Thyroid gland (tissue), 4 donors: ENCODE data around the gene TEX2. TPM values are rescaled to one million over a fixed set of nuclear protein-coding genes. Genes with fewer than 3 reads are reported as not detected.

Source experiments
- DNase-seq, 2 donors: peaks; one replicate each; pipeline ENCODE4 v3.0.0-alpha.2; 2019
- H3K27ac ChIP-seq, 3 donors: fragments of 200-600 bp; sonication (generic); 1 replicate in 2 of 3; 2 replicates in 1 of 3; pipeline ENCODE4 v1.5.1; 2016 to 2019; ENCODE audit warnings: mild to moderate bottlenecking in 1 of 3, moderate library complexity in 1 of 3
- H3K27me3 ChIP-seq: fragments of 200-600 bp; sonication (generic); one replicate; pipeline ENCODE4 v1.5.1; 2019
- H3K36me3 ChIP-seq, 2 donors: fragments of 200-600 bp; sonication (generic); one replicate each; pipeline ENCODE4 v1.5.1; 2016 to 2019
- H3K4me1 ChIP-seq, 2 donors: fragments of 200-600 bp; sonication (generic); one replicate each; pipeline ENCODE4 v1.5.1; 2017 to 2019
- H3K4me3 ChIP-seq, 3 donors: fragments of 200-600 bp; sonication (generic); replicated peaks in 1 of 3; 1 replicate in 2 of 3; 2 replicates in 1 of 3; pipeline ENCODE4 v1.5.1; 2016; ENCODE audit warnings: mild to moderate bottlenecking in 1 of 3
- H3K9me3 ChIP-seq: fragments of 200-600 bp; sonication (generic); one replicate; pipeline ENCODE4 v1.5.1; 2017
- POLR2A ChIP-seq, 2 donors: fragments of 450-650 bp; IDR thresholded peaks; one replicate each; pipeline ENCODE4 v1.6.1; 2017; ENCODE audit warnings: antibody characterized with exemption in 2 of 2, mild to moderate bottlenecking in 2 of 2, moderate library complexity in 1 of 2
- WGBS, 2 donors: methylation state at CpG; one replicate each; pipeline ENCODE4 v1.1.5; 2017; 5-methylcytosine and 5-hydroxymethylcytosine counted together
- intact Hi-C: fragments of 100-400 bp; cut with DNase I; formaldehyde crosslinking; loops from one replicate; pipeline ENCODE4 v1.15.1; 2023
- total RNA-seq, 4 donors: library from RNA; depleted of rRNA; stranded (reverse); fragments of >200 nt; gene quantifications; one replicate each; pipeline ENCODE4 v1.2.3, GENCODE V29; 2016
- TF ChIP-seq, protein P1 (sequence below), 6 experiments: fragments of 200-600 bp in 3 of 6; fragments of 450-650 bp in 3 of 6; sonication (generic) in 3 of 6; IDR thresholded peaks; one replicate each; pipeline ENCODE4 v1.5.1; 2016 to 2019; ENCODE audit warnings: antibody characterized with exemption in 6 of 6, mild to moderate bottlenecking in 2 of 6, inconsistent platforms in 1 of 6, moderate library complexity in 1 of 6

The TEX2 gene
- total RNA-seq, 4 donors from 2014 or later: 63.9 to 101 (median 71.7) TPM

DNA sequence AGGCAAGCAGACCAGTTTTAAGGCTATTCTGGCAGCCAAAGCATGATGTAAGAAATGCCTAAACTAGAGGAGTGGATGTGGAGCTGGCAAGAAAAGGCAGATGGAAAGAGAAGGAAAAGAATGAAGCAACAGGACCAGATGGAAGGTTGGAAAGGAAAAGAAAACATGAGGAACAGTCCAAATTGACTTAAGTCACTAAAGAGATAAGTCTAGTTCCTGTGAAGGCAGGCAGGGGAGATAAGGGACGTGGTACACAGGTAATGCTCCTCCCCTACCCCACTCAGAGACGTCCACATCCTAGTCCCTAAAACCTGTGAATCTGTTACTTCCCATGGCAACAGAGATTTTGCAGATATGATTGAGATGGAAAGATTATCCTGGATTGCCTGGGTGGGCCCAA is 43.5 kb downstream of the TEX2 start:
- intact Hi-C loops: no loop called here
- 88 to 94% methylated on average over 2 of the region's 2 CpGs for WGBS, 2 donors
- no peak for DNase-seq
- Histone ChIP-seq H3K27ac (no peak overlapping the region), H3K36me3 (no peaks in the 10 kb centered on the region), H3K27me3 (no peaks in the 10 kb centered on the region), H3K4me1 (peaks cover 50 to 55% of the 10 kb centered on the region in 2 donors), H3K9me3 (no peaks in the 10 kb centered on the region), H3K4me3 (no peak overlapping the region)
- TF ChIP-seq POLR2A (IDR thresholded peaks at IDR 0.05): no peak
- TF ChIP-seq, protein P1, sequence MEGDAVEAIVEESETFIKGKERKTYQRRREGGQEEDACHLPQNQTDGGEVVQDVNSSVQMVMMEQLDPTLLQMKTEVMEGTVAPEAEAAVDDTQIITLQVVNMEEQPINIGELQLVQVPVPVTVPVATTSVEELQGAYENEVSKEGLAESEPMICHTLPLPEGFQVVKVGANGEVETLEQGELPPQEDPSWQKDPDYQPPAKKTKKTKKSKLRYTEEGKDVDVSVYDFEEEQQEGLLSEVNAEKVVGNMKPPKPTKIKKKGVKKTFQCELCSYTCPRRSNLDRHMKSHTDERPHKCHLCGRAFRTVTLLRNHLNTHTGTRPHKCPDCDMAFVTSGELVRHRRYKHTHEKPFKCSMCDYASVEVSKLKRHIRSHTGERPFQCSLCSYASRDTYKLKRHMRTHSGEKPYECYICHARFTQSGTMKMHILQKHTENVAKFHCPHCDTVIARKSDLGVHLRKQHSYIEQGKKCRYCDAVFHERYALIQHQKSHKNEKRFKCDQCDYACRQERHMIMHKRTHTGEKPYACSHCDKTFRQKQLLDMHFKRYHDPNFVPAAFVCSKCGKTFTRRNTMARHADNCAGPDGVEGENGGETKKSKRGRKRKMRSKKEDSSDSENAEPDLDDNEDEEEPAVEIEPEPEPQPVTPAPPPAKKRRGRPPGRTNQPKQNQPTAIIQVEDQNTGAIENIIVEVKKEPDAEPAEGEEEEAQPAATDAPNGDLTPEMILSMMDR (IDR thresholded peaks at IDR 0.05): no peak

DNA sequence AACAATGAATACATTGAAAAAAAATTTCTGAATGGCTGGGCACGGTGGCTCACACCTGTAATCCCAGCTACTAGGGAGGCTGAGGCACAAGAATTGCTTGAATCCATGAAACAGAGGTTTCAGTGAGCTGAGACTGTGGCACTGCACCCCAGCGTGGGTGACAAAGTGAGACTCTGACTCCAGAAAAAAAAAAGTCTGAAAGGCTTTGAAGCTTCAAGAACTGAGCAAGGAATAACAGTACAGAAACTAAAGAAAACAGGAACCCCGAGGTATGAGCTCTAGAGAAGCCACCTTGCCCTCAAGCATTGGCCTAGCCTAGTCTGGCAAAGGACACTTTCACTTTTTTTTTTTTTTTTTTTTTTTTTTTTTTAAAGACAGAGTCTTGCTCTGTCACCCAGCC is 45.0 kb downstream of the TEX2 start:
- intact Hi-C loops: no loop called here
- Histone ChIP-seq H3K27me3 (no peaks in the 10 kb centered on the region), H3K9me3 (no peaks in the 10 kb centered on the region), H3K36me3 (no peaks in the 10 kb centered on the region), H3K4me1 (peaks cover 51 to 57% of the 10 kb centered on the region in 2 donors), H3K27ac (peak overlapping the region; percentile 78 to 89 (median 88)), H3K4me3 (no peak overlapping the region)
- DNase-seq: peak; percentile 48 to 58
- WGBS, 2 donors: 49 to 64% methylated on average over 3 of the region's 3 CpGs
- TF ChIP-seq, protein P1 (IDR thresholded peaks at IDR 0.05): no peak
- TF ChIP-seq POLR2A (IDR thresholded peaks at IDR 0.05): no peak

DNA sequence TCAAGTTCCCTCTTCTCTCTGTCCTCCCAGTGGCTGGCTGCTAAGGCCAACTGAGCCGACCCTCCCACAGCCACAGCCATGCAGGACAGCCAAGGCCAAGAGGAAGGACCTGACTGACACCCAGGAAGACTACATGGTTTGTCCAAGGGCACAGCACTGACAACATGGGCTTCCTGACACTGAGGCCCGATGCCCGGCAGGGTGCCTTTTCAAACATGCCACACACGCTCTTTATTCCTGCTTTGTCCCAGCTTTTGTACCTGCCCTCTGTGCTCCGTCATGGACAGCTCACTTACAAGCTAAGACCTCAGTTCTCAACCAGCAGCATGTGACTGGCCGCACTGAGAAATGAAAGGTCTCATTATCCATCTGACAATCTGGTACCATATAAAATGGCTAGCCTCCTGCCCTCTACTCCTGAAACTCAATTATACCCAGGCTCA is 45.8 kb downstream of the TEX2 start:
- Histone ChIP-seq H3K4me1 (peaks cover 51 to 60% of the 10 kb centered on the region in 2 donors), H3K27ac (peak overlapping the region; percentile 78 to 89 (median 88)), H3K4me3 (no peak overlapping the region), H3K27me3 (no peaks in the 10 kb centered on the region), H3K9me3 (no peaks in the 10 kb centered on the region), H3K36me3 (peaks cover 0 to 5% of the 10 kb centered on the region in 2 donors)
- intact Hi-C loops: no loop called here
- WGBS, 2 donors: 79 to 88% methylated on average over 6 of the region's 6 CpGs
- no peak for DNase-seq
- TF ChIP-seq, protein P1 (IDR thresholded peaks at IDR 0.05): no peak
- TF ChIP-seq POLR2A (IDR thresholded peaks at IDR 0.05): no peak

DNA sequence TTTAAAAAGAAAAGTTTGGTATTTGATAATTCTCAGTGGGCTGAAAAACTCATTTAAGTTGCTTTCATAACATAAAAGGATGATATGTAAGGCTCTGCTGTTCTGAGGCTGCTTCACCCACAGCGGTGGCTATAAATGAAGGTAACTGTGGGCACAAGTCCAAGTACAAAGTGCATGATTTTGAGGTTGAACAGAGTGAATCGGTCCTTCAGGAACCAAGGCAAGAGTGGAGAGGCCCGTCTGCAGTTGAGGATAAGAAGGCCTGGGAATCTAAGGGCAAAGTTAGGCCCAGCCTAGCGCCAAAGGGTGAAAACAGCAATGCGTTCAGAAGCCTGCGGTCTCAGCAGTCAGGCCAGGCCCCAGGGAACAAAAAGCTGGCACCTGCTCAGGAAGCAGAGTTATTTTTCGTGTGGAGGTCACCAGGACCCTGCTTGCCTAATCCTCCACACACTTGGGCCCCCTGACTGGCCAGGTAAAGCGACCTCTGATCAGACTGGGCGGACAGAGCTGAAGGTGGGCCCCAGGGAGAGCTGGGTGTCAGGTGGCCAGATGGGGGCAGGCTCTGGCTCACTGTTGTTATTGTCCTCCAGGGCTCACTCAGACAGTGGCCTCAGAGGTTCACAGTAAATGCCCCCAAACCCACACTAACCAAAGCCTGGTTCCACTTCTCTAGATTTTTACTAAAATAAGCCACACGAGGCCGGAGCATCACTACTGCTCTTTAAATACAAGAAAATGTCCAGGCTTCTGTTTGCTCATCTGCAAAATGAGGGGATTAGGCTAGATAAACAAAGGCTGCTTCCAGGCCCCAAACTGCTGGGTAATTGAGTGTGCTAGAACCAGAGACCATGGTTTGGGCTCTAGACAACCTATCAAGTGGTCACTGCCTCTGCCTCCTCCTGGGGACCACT is 46.5 kb downstream of the TEX2 start:
- Histone ChIP-seq H3K36me3 (peaks cover 5 to 7% of the 10 kb centered on the region in 2 donors), H3K4me1 (peaks cover 51 to 60% of the 10 kb centered on the region in 2 donors), H3K4me3 (no peak overlapping the region), H3K9me3 (no peaks in the 10 kb centered on the region), H3K27ac (peak overlapping the region; percentile 78 to 89 (median 88)), H3K27me3 (no peaks in the 10 kb centered on the region)
- TF ChIP-seq POLR2A (IDR thresholded peaks at IDR 0.05): peak in 1 of 2 donors; percentile 3
- TF ChIP-seq, protein P1 (IDR thresholded peaks at IDR 0.05): no peak
- intact Hi-C loops: no loop called here
- DNase-seq: peak; percentile 73 to 80
- 40% methylated on average over 11 of the region's 11 CpGs for WGBS, 2 donors

DNA sequence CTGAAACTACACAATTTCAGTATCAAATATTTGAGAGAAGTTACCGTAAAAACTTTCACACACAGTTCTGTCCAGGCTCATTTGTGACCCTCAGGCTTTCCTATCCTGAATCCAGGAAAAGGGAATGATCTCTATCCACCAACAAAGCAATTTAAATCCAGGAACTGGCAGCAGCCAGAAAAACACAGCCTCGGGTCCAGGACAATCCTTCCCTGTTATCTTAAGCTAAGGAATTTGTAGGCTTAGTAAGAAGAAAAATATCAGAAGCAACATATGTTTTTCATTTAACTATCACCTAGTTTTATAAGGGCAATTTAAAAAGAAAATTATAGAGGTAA is 47.1 kb downstream of the TEX2 start:
- Histone ChIP-seq H3K27ac (peak overlapping the region; percentile 78 to 89 (median 88)), H3K27me3 (no peaks in the 10 kb centered on the region), H3K4me3 (no peak overlapping the region), H3K9me3 (no peaks in the 10 kb centered on the region), H3K4me1 (peaks cover 51 to 60% of the 10 kb centered on the region in 2 donors), H3K36me3 (peaks cover 5 to 7% of the 10 kb centered on the region in 2 donors)
- TF ChIP-seq, protein P1 (IDR thresholded peaks at IDR 0.05): no peak
- TF ChIP-seq POLR2A (IDR thresholded peaks at IDR 0.05): no peak
- DNase-seq: no peak
- intact Hi-C loops: no loop called here
- 39 to 40% methylated on average over 2 of the region's 2 CpGs for WGBS, 2 donors
